Cardiac septum (tissue), 1 donor: Measurements from ENCODE around the gene TTC7B. TPM values are rescaled to one million over a fixed set of nuclear protein-coding genes. Genes with fewer than 3 reads are reported as not detected.

ENCODE experiments used
- DNase-seq: peaks from one replicate; pipeline ENCODE4 v3.0.0-alpha.2; 2020; ENCODE audit warnings: low spot score
- intact Hi-C: fragments of 100-400 bp; cut with DNase I; formaldehyde crosslinking; loops from one replicate; pipeline ENCODE4 v1.14.0; 2022
- total RNA-seq: library from RNA; stranded (reverse); fragmentation: NEBNext Ultra II Directional; extraction: Animal tissue kit (Norgen Biotek cat#: 25700); gene quantifications from one replicate; pipeline ENCODE4 v1.2.1, GENCODE V29; 2021
- donor health status: DM: no; HTN: no; CAD: no.

TTC7B gene
- total RNA-seq, 1 donor from 2014 or later: 64.9 TPM

- DNase-seq: no peak
- intact Hi-C loops: no loop called here
Measured at GRCh38 chr14:90549794-90550641, 266.2 kb downstream of the TTC7B start.

GRCh38 chr14:90548455-90548854, 267.8 kb downstream of the TTC7B start:
- DNase-seq: no peak
- intact Hi-C loops: no loop called here

- intact Hi-C loops: no loop called here
Measured at GRCh38 chr14:90547968-90548367, 268.3 kb downstream of the TTC7B start.

GRCh38 chr14:90547250-90547649, 269.0 kb downstream of the TTC7B start:
- intact Hi-C loops: no loop called here

More at GRCh38 chr14:90547968-90548367, 268.3 kb downstream of the TTC7B start:
- no peak for DNase-seq

GRCh38 chr14:90546767-90547166, 269.5 kb downstream of the TTC7B start:
- DNase-seq: no peak
- intact Hi-C loops: no loop called here

More at GRCh38 chr14:90547250-90547649, 269.0 kb downstream of the TTC7B start:
- DNase-seq: no peak

GRCh38 chr14:90545966-90546751, 270.1 kb downstream of the TTC7B start:
- intact Hi-C loops: no loop called here
- no peak for DNase-seq

- intact Hi-C loops: no loop called here
- no peak for DNase-seq
Measured at GRCh38 chr14:90545382-90545781, 270.8 kb downstream of the TTC7B start.

- intact Hi-C loops: no loop called here
- DNase-seq: no peak
Measured at GRCh38 chr14:90544971-90545370, 271.3 kb downstream of the TTC7B start.

- no peak for DNase-seq
- intact Hi-C loops: no loop called here
Measured at GRCh38 chr14:90544566-90544965, 271.7 kb downstream of the TTC7B start.

- intact Hi-C loops: no loop called here
- no peak for DNase-seq
Measured at GRCh38 chr14:90543876-90544275, 272.4 kb downstream of the TTC7B start.

GRCh38 chr14:90541076-90541634, 275.1 kb downstream of the TTC7B start:
- DNase-seq: no peak
- intact Hi-C loops: no loop called here

- intact Hi-C loops: no loop called here
- no peak for DNase-seq
Measured at GRCh38 chr14:90540437-90540836, 275.8 kb downstream of the TTC7B start.

- no peak for DNase-seq
- intact Hi-C loops: no loop called here
Measured at GRCh38 chr14:90539996-90540395, 276.2 kb downstream of the TTC7B start.

GRCh38 chr14:90539496-90539775, 276.8 kb downstream of the TTC7B start:
- no peak for DNase-seq
- intact Hi-C loops: no loop called here

GRCh38 chr14:90538716-90539495, 277.3 kb downstream of the TTC7B start:
- intact Hi-C loops: no loop called here
- no peak for DNase-seq

GRCh38 chr14:90538095-90538494, 278.1 kb downstream of the TTC7B start:
- intact Hi-C loops: no loop called here
- no peak for DNase-seq

- intact Hi-C loops: no loop called here
- DNase-seq: no peak
Measured at GRCh38 chr14:90536511-90537191, 279.6 kb downstream of the TTC7B start.

- intact Hi-C loops: no loop called here
- no peak for DNase-seq
Measured at GRCh38 chr14:90536092-90536491, 280.1 kb downstream of the TTC7B start.

- DNase-seq: no peak
- intact Hi-C loops: no loop called here
Measured at GRCh38 chr14:90535556-90536090, 280.6 kb downstream of the TTC7B start.
